OCI-LY7 (cell line): Measurements from ENCODE around the gene INTS13.

Source experiments
- EZH2phosphoT487 ChIP-seq: fragments of 200-600 bp; sonication (generic); IDR thresholded peaks from 2 replicates; pipeline ENCODE4 v1.6.1; 2018; ENCODE audit warnings: low read depth, borderline replicate concordance, mild to moderate bottlenecking, mixed run types, antibody characterized with exemption, low read length, moderate library complexity, mixed read lengths
- TF ChIP-seq, protein P1 (sequence below): fragments of 200-600 bp; sonication (generic); conservative IDR thresholded peaks from 2 replicates; pipeline ENCODE4 v1.5.1; 2014; ENCODE audit warnings: mild to moderate bottlenecking, antibody characterized with exemption, low read length, moderate library complexity, mixed read lengths

DNA sequence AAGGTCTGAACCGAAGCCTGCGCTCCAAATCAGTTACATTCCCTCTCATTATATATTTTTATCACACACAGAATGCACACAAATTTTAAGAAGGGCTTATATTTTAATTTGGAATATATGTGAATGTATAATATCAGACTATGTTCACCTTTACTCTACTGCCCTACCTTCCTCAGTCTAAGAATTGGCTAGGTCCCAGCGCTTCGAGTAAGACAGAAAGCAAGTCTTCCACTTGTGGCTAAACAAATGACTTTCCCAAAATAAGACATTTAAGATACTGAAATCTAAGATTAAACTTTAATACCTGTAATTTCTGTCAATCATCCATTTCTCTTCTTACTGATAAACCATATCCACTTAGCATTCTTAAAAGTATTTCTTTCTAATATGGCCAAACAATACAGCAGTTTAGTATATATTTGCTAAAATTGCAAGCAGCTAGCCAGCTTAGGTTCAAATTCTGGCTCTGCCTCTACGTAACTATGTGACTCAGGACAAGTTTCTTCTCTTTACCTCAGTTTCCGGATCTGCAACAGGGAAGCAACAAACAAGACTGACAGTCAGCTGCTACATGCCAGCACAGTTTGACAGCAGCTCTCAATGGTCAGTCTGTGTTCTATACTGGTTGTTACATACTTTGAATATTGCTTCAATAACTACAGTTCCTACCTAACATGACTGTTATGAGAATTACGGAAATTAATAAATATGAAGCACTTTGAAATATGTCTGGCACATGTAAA, 2.0 kb downstream of the INTS13 start:
- TF ChIP-seq, protein P1, sequence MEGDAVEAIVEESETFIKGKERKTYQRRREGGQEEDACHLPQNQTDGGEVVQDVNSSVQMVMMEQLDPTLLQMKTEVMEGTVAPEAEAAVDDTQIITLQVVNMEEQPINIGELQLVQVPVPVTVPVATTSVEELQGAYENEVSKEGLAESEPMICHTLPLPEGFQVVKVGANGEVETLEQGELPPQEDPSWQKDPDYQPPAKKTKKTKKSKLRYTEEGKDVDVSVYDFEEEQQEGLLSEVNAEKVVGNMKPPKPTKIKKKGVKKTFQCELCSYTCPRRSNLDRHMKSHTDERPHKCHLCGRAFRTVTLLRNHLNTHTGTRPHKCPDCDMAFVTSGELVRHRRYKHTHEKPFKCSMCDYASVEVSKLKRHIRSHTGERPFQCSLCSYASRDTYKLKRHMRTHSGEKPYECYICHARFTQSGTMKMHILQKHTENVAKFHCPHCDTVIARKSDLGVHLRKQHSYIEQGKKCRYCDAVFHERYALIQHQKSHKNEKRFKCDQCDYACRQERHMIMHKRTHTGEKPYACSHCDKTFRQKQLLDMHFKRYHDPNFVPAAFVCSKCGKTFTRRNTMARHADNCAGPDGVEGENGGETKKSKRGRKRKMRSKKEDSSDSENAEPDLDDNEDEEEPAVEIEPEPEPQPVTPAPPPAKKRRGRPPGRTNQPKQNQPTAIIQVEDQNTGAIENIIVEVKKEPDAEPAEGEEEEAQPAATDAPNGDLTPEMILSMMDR: no peak
- TF ChIP-seq EZH2phosphoT487: no peak
